ENCODE measurements around the gene ABCC4. TPM values are rescaled to one million over a fixed set of nuclear protein-coding genes. Genes with fewer than 3 reads are reported as not detected.

Gene ABCC4
- total RNA-seq, 6 experiments from 2014 or later: 24.7 to 28.4 (median 26.0) TPM

- Mint-ChIP-seq H3K27ac (no peak overlapping the region), H3K36me3 (ENCODE audit: low read depth) (peaks cover 23% of the 10 kb centered on the region), H3K4me3 (no peak overlapping the region), H3K4me1 (ENCODE audit: low read depth) (peaks cover 16% of the 10 kb centered on the region), H3K9me3 (no peaks in the 10 kb centered on the region), H3K27me3 (ENCODE audit: insufficient read depth) (no peaks in the 10 kb centered on the region; the same call in none of the 2 replicates)
- no peak for DNase-seq
- TF ChIP-seq CTCF (IDR thresholded peaks at IDR 0.05): no peak
Observed at GRCh38 chr13:95246292-95247082, 54.8 kb downstream of the ABCC4 start.

DNA sequence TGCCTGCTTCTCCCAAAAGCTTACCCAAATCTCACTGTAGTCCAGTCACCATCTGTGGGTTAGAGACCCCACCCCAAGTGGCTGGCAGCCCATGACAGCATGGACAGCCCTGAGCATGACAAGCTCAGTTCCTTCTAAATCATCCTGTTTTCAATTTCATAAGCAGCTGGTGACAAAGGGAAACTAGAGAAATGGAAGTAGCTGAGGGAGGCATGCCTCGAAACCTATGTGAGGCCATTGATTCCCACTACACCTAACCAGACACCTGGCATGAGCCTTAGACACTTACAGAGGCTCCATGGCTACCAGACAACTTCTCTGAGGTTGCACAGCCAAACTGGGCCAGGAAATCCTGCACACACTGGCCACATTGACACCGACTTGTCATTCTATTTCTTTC lies 56.2 kb downstream of the ABCC4 start:
- no peak overlapping the region for H3K27ac Mint-ChIP-seq
- no peak for TF ChIP-seq CTCF (IDR thresholded peaks at IDR 0.05)
- DNase-seq: no peak
- H3K4me3 Mint-ChIP-seq: no peak overlapping the region
- peaks cover 31% of the 10 kb centered on the region for H3K36me3 Mint-ChIP-seq (ENCODE audit: low read depth)
- peaks cover 2% of the 10 kb centered on the region for H3K27me3 Mint-ChIP-seq (ENCODE audit: insufficient read depth)
- H3K4me1 Mint-ChIP-seq (ENCODE audit: low read depth): peaks cover 19% of the 10 kb centered on the region
- no peaks in the 10 kb centered on the region for H3K9me3 Mint-ChIP-seq

DNA sequence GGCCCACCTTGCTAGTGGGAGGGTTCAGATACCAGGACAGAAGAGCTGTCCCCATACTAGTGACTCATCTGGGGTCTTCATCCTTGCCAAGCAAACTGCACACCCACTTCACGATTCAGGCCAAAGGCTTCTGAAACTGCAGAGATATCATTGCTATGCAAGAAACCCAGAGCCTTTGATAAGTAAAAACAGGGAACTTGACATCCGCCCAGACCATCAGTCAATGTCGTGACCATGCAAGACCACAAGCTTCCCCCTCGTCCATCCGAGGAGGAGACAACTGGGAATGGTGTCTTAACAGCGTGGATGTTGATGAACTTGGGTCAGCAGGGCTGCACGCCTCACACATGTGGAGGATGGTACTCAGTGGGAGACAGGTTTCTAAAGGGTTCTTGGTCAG lies 58.0 kb downstream of the ABCC4 start:
- H3K27ac Mint-ChIP-seq: no peak overlapping the region
- no peak for TF ChIP-seq CTCF (IDR thresholded peaks at IDR 0.05)
- H3K9me3 Mint-ChIP-seq: no peaks in the 10 kb centered on the region
- peaks cover 31% of the 10 kb centered on the region for H3K36me3 Mint-ChIP-seq (ENCODE audit: low read depth)
- H3K4me1 Mint-ChIP-seq (ENCODE audit: low read depth): peaks cover 37% of the 10 kb centered on the region
- no peak overlapping the region for H3K4me3 Mint-ChIP-seq
- H3K27me3 Mint-ChIP-seq (ENCODE audit: insufficient read depth): peaks cover 2% of the 10 kb centered on the region
- no peak for DNase-seq

- no peak overlapping the region for H3K27ac Mint-ChIP-seq
- DNase-seq: no peak
- peaks cover 33% of the 10 kb centered on the region for H3K4me1 Mint-ChIP-seq (ENCODE audit: low read depth)
- no peaks in the 10 kb centered on the region for H3K9me3 Mint-ChIP-seq
- peaks cover 2% of the 10 kb centered on the region for H3K27me3 Mint-ChIP-seq (ENCODE audit: insufficient read depth)
- peaks cover 36% of the 10 kb centered on the region for H3K36me3 Mint-ChIP-seq (ENCODE audit: low read depth)
- no peak overlapping the region for H3K4me3 Mint-ChIP-seq
- no peak for TF ChIP-seq CTCF (IDR thresholded peaks at IDR 0.05)
Observed at GRCh38 chr13:95241321-95241720, 59.9 kb downstream of the ABCC4 start.

DNA sequence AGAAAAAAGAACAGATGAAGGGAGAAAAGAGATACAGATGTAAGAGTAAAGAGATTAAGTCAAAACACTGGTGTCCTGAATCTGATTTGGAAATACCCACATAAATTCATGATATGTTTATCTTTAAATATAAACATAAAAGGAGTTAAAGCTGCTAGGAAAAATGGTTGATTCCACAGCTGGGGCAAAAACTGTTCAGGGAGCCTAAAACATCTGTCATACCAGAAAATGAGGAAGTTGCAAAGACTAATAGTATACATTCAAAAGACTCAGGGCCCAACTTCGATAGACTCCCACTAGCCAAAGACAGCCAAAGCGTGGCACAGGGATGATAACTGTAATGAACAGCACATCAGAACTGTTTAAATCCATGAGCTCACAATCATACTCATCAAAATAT lies 62.0 kb downstream of the ABCC4 start:
- TF ChIP-seq CTCF (IDR thresholded peaks at IDR 0.05): no peak
- peaks cover 38% of the 10 kb centered on the region for H3K4me1 Mint-ChIP-seq (ENCODE audit: low read depth)
- H3K36me3 Mint-ChIP-seq (ENCODE audit: low read depth): peaks cover 29% of the 10 kb centered on the region
- DNase-seq: no peak
- peaks cover 2% of the 10 kb centered on the region for H3K27me3 Mint-ChIP-seq (ENCODE audit: insufficient read depth)
- H3K9me3 Mint-ChIP-seq: no peaks in the 10 kb centered on the region
- 0 out of 2 replicates have a peak overlapping the region, but pooled peaks have one; percentile 17 for H3K27ac Mint-ChIP-seq
- no peak overlapping the region for H3K4me3 Mint-ChIP-seq

Measured in HFFc6 (cell line).